Effector memory CD4-positive, alpha-beta T cell (primary cell): ENCODE data around the gene PTPRR.

Experiments
- DNase-seq, 3 donors: peaks; one replicate each; pipeline ENCODE4 v3.0.0-alpha.2; 2020
- H3K27ac ChIP-seq: 2 replicates; pipeline ENCODE4 v1.7.0; 2013; ENCODE audit warnings: mild to moderate bottlenecking, low read length, moderate library complexity; ENCODE audit not compliant: insufficient read depth, poor library complexity, severe bottlenecking
- H3K27me3 ChIP-seq: replicated peaks from 2 replicates; pipeline ENCODE4 v1.7.0; 2013; ENCODE audit warnings: mild to moderate bottlenecking, low read length; ENCODE audit not compliant: insufficient read depth, control insufficient read depth, poor library complexity, severe bottlenecking
- H3K36me3 ChIP-seq: 2 replicates; pipeline ENCODE4 v1.7.0; 2013; ENCODE audit warnings: mild to moderate bottlenecking, low read length, moderate library complexity; ENCODE audit not compliant: control insufficient read depth, insufficient read depth
- H3K4me1 ChIP-seq: 2 replicates; pipeline ENCODE4 v1.7.0; 2013; ENCODE audit warnings: low read length, mild to moderate bottlenecking; ENCODE audit not compliant: control insufficient read depth, insufficient read depth, poor library complexity, severe bottlenecking
- H3K4me3 ChIP-seq: 2 replicates; pipeline ENCODE4 v1.7.0; 2013; ENCODE audit warnings: low read length, low read depth, mild to moderate bottlenecking; ENCODE audit not compliant: insufficient read depth, poor library complexity, severe bottlenecking
- H3K9me3 ChIP-seq: 2 replicates; pipeline ENCODE4 v1.7.0; 2013; ENCODE audit warnings: mild to moderate bottlenecking, low read length, moderate library complexity; ENCODE audit not compliant: control insufficient read depth

Gene PTPRR

DNA sequence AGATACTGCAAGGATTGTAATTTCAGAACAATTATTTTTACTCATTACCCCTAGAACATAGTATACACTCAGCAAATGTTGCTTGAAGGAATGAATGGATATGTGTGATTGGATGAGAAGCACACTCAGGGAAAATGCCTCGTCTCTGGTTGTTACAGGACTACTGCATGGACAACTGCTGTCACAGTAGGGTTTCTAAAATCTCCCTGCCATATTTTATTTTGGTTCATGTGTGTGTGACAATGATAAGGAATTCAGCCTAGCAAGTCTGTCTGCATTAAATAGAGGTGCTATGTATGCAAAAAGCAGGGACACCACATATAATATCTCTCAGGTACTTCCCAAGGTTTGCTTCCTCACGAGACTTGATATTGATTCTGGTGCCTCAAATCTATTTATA lies 1.4 kb downstream of the PTPRR start:
- Histone ChIP-seq H3K4me3 (no peak overlapping the region), H3K27ac (no peak overlapping the region), H3K9me3 (no peaks in the 10 kb centered on the region), H3K4me1 (no peaks in the 10 kb centered on the region), H3K36me3 (no peaks in the 10 kb centered on the region), H3K27me3 (no peaks in the 10 kb centered on the region)
- no peak for DNase-seq

DNA sequence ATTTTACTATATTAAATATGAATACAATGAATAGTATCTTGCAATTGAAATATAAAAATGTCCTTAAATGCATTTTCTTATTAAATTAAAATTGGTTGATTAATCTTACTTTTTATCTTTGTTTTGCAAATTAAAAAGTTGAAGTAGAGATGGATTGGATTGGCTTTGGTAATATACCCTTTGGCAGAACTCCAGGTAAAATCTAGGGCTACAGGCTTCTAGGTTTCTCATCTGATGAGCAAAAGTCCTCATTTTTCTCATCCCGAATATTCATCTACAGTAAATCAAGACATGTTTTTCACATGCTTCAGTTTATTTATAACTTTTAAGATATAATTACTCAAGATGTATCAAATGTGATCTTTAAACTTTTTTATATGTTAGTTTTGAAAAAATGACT lies 2.2 kb downstream of the PTPRR start:
- H3K27me3 ChIP-seq, result no peaks in the 10 kb centered on the region
- H3K9me3 ChIP-seq, result no peaks in the 10 kb centered on the region
- no peak overlapping the region for H3K4me3 ChIP-seq

DNA sequence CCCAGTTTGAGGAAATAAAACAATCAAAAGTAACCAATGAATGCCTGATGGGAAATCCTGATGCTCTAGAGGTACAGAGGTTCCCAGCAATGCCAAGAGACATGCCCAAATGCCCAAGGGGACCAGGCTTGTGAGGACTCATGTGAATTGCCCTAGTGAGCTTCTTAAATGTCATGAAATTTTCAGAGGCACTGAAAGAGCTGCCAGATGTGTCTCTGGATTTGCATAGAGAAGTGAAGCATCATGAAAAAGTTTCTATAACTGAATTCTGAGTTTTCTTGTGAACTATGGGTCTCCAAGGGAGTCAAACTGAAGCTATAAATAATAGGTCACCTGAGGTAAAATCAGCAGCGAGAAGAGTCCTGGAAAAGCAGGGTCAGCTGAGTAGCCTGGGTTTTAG lies 9.9 kb downstream of the PTPRR start:
- Histone ChIP-seq H3K27ac (no peak overlapping the region), H3K4me1 (no peaks in the 10 kb centered on the region), H3K27me3 (no peaks in the 10 kb centered on the region), H3K36me3 (no peaks in the 10 kb centered on the region), H3K9me3 (no peaks in the 10 kb centered on the region), H3K4me3 (no peak overlapping the region)
- no peak for DNase-seq

More for the DNA sequence above, 2.2 kb downstream of the PTPRR start:
- no peaks in the 10 kb centered on the region for H3K36me3 ChIP-seq
- no peak for DNase-seq
- H3K27ac ChIP-seq, result no peak overlapping the region
- no peaks in the 10 kb centered on the region for H3K4me1 ChIP-seq

DNA sequence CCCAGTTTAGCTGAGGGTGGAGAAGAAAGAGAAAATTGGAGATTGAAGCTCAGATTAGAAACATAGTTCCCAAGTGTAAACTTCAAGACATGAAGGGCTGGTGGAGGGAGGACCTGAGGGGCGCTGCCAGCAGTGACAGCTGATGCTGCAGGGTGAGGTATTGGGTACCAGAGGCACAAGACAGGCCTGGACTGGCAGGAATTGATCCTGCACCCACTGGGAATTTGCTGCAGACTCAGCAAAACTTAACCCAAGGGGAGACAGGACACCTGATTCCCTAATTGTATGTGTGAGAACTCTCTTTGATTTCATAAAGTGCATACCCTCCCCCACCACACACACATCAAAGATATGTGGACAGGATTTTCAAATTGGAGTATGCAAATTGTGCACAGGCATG lies 11.6 kb downstream of the PTPRR start:
- Histone ChIP-seq H3K36me3 (no peaks in the 10 kb centered on the region), H3K4me1 (no peaks in the 10 kb centered on the region), H3K4me3 (no peak overlapping the region), H3K27ac (no peak overlapping the region), H3K9me3 (no peaks in the 10 kb centered on the region), H3K27me3 (no peaks in the 10 kb centered on the region)
- no peak for DNase-seq

DNA sequence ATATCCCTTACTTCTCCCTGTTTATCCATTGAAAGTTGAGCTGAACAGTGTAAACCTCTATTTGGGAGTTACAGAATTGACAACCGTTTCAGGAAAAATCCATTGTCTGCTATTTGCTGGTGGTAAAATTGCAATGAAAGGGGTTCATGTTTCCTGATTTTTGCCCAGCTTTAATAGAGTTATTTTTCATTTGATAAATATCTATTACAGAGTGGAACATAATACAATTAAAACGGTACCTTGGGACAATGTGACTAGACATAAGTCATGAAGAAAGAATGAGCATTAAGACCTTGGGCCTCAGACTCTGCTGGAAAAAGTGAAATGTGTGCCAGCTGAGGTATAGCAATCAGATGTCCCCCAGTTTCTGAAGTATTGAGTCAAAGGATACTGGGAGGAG lies 13.1 kb downstream of the PTPRR start:
- DNase-seq, result no peak
- Histone ChIP-seq H3K4me1 (no peaks in the 10 kb centered on the region), H3K4me3 (no peak overlapping the region), H3K27me3 (no peaks in the 10 kb centered on the region), H3K9me3 (no peaks in the 10 kb centered on the region), H3K27ac (no peak overlapping the region), H3K36me3 (no peaks in the 10 kb centered on the region)

DNA sequence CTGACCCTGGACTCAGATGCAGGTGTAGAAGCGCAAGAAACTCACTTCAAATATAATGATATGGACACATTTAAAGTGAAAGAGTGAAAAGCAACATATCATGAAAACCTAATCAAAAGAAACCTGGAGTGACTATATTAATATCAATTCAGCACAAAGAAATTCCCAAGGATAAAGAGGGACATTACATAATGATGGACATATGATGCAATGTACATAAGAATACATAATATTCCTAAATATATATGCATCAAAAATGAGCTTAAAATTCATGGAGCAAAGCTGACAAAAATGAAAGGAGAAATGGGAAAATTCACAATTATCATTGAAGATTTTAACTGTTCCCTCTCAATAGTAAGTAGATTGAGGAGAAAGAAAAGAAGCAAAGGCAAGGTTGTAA lies 24.6 kb downstream of the PTPRR start:
- Histone ChIP-seq H3K36me3 (no peaks in the 10 kb centered on the region), H3K4me1 (no peaks in the 10 kb centered on the region), H3K9me3 (no peaks in the 10 kb centered on the region), H3K27ac (no peak overlapping the region), H3K27me3 (no peaks in the 10 kb centered on the region), H3K4me3 (no peak overlapping the region)
- DNase-seq, result no peak

DNA sequence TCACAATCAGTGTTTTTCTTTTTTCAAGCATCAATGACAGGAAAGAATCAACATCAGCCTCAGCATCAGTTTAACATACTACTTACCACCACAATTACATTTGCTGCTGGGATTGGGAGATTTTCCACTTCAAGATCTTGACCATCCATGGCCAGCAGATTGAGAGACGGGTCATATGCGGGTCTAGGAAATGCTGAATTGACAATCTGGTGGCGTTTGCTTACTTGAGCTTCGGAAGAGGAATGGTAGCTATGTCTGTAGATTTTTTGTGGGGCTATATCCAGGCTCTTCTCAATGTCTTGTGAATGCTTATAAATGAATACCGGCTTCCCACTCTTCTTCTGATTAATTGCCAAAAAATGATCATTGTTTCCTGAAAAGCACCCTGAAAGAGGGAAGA lies 27.9 kb downstream of the PTPRR start:
- Histone ChIP-seq H3K4me1 (no peaks in the 10 kb centered on the region), H3K36me3 (no peaks in the 10 kb centered on the region), H3K27ac (no peak overlapping the region), H3K4me3 (no peak overlapping the region), H3K27me3 (no peaks in the 10 kb centered on the region), H3K9me3 (no peaks in the 10 kb centered on the region)
- DNase-seq, result no peak

DNA sequence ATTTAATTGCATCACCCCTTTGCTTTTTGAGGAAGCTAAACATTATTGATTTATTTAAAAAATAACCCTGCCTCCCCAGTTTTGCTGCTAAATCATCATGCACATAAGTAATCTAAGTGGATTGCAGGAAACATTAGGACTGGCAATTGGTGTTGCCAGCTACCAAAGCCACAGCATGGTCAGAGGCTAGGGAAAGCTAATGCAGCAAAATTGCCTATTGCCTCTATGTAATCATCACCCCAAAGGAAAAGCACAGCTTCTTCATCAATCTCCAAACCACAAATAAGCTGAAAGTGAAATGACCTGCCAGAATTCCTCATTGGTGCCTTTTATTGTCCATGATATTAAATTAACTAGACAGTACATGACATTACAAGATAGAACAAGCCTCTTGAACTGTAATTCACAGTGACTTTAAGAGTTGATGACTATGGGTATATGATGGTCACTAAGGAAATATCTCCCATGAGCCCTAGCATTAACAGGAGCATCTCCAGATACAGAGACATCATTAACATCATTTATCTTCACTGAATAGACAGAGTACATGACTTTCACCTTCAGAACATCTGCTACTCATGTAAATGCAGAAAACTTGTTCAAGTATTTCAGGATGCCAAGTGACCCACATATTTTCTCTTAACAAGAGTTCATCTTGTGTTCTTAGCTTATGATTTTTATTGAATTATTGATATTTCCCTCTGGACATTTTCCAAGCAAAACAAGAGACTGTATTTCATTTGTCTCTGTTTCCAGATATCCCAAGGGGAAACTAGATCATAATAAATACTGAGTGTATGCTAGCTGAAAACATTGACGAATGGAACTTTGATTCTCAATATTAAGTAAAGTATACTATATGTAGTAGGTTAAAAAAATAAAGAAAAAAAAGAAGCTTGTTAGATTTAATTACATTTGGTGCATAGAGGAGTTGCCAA lies 29.4 kb downstream of the PTPRR start:
- Histone ChIP-seq H3K36me3 (no peaks in the 10 kb centered on the region), H3K4me3 (no peak overlapping the region), H3K9me3 (no peaks in the 10 kb centered on the region), H3K4me1 (no peaks in the 10 kb centered on the region), H3K27me3 (no peaks in the 10 kb centered on the region), H3K27ac (no peak overlapping the region)
- no peak for DNase-seq

DNA sequence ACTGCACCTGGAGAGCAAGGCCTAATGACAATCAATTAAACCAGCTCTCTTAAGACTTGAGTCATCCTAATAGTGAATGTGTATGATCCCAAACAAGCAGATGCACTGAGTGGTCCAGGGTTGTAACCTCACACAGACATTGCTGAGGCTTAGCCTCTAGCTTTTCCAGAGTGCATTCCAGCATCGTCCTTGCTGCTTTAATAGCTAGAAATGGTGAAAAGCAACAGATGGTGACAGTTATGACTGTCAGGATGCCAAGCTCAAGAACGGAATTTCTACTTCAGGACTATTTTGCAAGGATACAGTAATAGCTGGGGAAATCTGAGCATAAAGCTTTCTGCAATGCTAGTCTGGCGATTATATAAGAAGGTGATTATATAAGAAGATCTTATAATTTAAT lies 34.6 kb downstream of the PTPRR start:
- no peak overlapping the region for H3K4me3 ChIP-seq
- no peaks in the 10 kb centered on the region for H3K36me3 ChIP-seq
- H3K27me3 ChIP-seq, result no peaks in the 10 kb centered on the region
- no peaks in the 10 kb centered on the region for H3K9me3 ChIP-seq
- no peak overlapping the region for H3K27ac ChIP-seq
- H3K4me1 ChIP-seq, result no peaks in the 10 kb centered on the region
- DNase-seq, result no peak

DNA sequence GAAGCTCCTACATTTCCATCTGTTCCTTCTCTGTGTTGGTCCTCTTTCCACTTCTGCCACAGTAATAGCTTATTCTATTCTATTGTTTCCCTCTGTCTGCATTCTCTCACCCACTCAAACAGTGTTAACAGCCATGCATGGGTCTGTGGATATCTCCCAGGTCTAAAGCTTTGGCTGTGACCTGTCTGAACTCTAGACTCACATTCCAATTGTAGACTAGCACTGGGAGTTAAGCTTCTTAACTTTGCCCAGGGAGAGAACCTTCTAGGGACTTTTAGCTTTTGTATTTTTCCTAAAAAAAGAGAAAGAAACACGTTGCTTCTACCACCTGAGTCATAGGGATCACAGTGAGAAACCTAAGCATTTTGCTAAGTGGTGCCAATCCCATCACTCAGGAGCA lies 36.7 kb downstream of the PTPRR start:
- Histone ChIP-seq H3K27ac (no peak overlapping the region), H3K27me3 (no peaks in the 10 kb centered on the region), H3K4me1 (no peaks in the 10 kb centered on the region), H3K4me3 (no peak overlapping the region), H3K36me3 (no peaks in the 10 kb centered on the region), H3K9me3 (no peaks in the 10 kb centered on the region)
- DNase-seq, result no peak
